ENCODE measurements around the gene IFT27. TPM values are rescaled to one million over a fixed set of nuclear protein-coding genes. Genes with fewer than 3 reads are reported as not detected.

IFT27 gene
- total and polyA plus RNA-seq, 2 of the 4 experiments (the other 2 are of a cell fraction): 14.5 to 26.9 TPM

DNA sequence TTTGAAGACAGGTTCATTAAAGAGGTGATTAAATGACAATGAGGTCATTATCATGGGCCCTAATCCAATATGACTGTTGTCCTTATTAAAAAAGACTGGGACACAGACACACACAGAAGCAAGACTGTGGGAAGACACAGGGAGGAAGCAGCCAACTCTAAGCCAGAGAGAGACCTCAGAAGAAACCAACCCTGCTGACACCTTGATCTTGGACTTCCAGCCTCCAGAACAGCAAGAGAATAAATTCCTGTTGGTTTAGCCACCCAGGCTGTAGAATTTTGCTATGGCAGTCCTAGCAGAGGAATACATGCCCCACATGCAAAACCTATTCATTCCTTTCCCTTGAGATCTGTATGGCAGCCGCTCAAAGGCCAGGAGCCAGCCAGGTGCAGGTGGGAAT lies 36.7 kb downstream of the IFT27 start:
- peaks cover 4% of the 10 kb centered on the region; the same call in 1 of the 2 replicates for H3K9me3 ChIP-seq (ENCODE audit: control insufficient read depth, insufficient read depth, low read length)
- no peak overlapping the region for H2BK15ac ChIP-seq (ENCODE audit: low read depth, low read length)
- POLR2A ChIA-PET (ENCODE audit: unreplicated experiment): no interaction called here
- no peak overlapping the region for H3K4me2 ChIP-seq (ENCODE audit: low read depth, low read length)
- H3K14ac ChIP-seq (replicated peaks; ENCODE audit: low read depth, low read length): no peak overlapping the region
- H2BK20ac ChIP-seq (ENCODE audit: low read depth, low read length): no peak overlapping the region
- DNase-seq (no peak), ATAC-seq (ENCODE audit: low read depth) (no peak)
- peaks cover 21% of the 10 kb centered on the region for H3K27me3 ChIP-seq (ENCODE audit: control insufficient read depth, insufficient read depth, low read length)
- no peak overlapping the region for H4K8ac ChIP-seq (ENCODE audit: low read depth in 2 of 2, low read length in 2 of 2)
- no peak overlapping the region for H3K23ac ChIP-seq (ENCODE audit: low read depth, low read length)
- H2AFZ ChIP-seq (replicated peaks; ENCODE audit: low read length, poor library complexity): no peak overlapping the region
- no peak overlapping the region for H3K4me3 ChIP-seq (ENCODE audit: insufficient read depth, low read depth, low read length)
- no TSS peak for BruUV-seq (replicated peaks)
- no peak overlapping the region for H2AK9ac ChIP-seq (replicated peaks; ENCODE audit: low read depth, low read length, poor library complexity)
- H3K27ac ChIP-seq (ENCODE audit: insufficient read depth, low read length): no peak overlapping the region
- no peak overlapping the region for H3K4ac ChIP-seq (ENCODE audit: low read depth, low read length)
- no peaks in the 10 kb centered on the region for H3K36me3 ChIP-seq (ENCODE audit: control insufficient read depth, insufficient read depth, low read length)
- H3K18ac ChIP-seq (ENCODE audit: low read depth, low read length): no peak overlapping the region
- H3K79me1 ChIP-seq (ENCODE audit: low read depth in 1 of 2, low read length in 2 of 2): no peaks in the 10 kb centered on the region
- no peaks in the 10 kb centered on the region for H3K9me1 ChIP-seq (ENCODE audit: insufficient read depth, low read length)
- H2BK120ac ChIP-seq (ENCODE audit: low read depth, low read length): no peak overlapping the region
- TF ChIP-seq, protein P1, sequence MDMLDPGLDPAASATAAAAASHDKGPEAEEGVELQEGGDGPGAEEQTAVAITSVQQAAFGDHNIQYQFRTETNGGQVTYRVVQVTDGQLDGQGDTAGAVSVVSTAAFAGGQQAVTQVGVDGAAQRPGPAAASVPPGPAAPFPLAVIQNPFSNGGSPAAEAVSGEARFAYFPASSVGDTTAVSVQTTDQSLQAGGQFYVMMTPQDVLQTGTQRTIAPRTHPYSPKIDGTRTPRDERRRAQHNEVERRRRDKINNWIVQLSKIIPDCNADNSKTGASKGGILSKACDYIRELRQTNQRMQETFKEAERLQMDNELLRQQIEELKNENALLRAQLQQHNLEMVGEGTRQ (IDR thresholded peaks at IDR 0.05; ENCODE audit: low read depth, low read length): no peak
- H4K20me1 ChIP-seq (ENCODE audit: insufficient read depth, low read length): no peaks in the 10 kb centered on the region
- WGBS, 2 experiments (ENCODE audit: extremely low coverage in 2 of 2, insufficient read length in 1 of 2): no CpG with 5 or more reads among the region's 1 CpG
- no peak overlapping the region for H3K56ac ChIP-seq (ENCODE audit: extremely low read depth, insufficient read depth, low read length)
- no peak overlapping the region for H2AK5ac ChIP-seq (ENCODE audit: low read depth, low read length)
- no peaks in the 10 kb centered on the region for H3K4me1 ChIP-seq (ENCODE audit: control insufficient read depth, insufficient read depth, low read length)
- dilution Hi-C loops (cut with HindIII; ENCODE audit: low sequenced_read_pairs, unreplicated experiment) (no loop called here), in situ Hi-C loops (cut with MboI; ENCODE audit: low sequenced_read_pairs) (no loop called here), intact Hi-C loops (cut with micrococcal nuclease) (no loop called here)
- H4K91ac ChIP-seq (ENCODE audit: insufficient read depth, low read depth, low read length): no peak overlapping the region
- no peak overlapping the region for H2BK5ac ChIP-seq (ENCODE audit: low read depth, low read length, poor library complexity, severe bottlenecking)
- CTCF ChIA-PET: no interaction called here
- no peak overlapping the region for H3K9ac ChIP-seq (ENCODE audit: low read depth, low read length)
- no peak overlapping the region for H4K5ac ChIP-seq (ENCODE audit: low read depth, low read length)

Measured in IMR-90 (cell line).